WTC11 (cell line): ENCODE data around the gene RPL38. TPM values are rescaled to one million over a fixed set of nuclear protein-coding genes. Genes with fewer than 3 reads are reported as not detected.

Experiments used
- ATAC-seq: fragments of 200-7000 bp; cut with Tn5 transposase; 2 replicates; pipeline ENCODE4 v1.10.0; 2021; ENCODE audit warnings: mild to moderate bottlenecking, moderate library complexity
- CTCF ChIA-PET: fragments of 300-600 bp; sonication (Branson Sonifier 250); formaldehyde crosslinking; loops from one replicate; lab custom pipeline; 2021; ENCODE audit warnings: antibody characterized with exemption; lab: Charles Lee
- POLR2A ChIA-PET: fragments of 350-600 bp; sonication (Branson Sonifier 250); formaldehyde crosslinking; loops from one replicate; lab custom pipeline; 2021; ENCODE audit warnings: antibody characterized with exemption; lab: Charles Lee
- DNase-seq: peaks from one replicate; pipeline ENCODE4 v3.0.0; 2021; ENCODE audit warnings: low spot score
- H3K27ac Mint-ChIP-seq: 2 replicates; pipeline ENCODE4 v1.8.0; 2021; ENCODE audit warnings: mixed read lengths
- H3K27me3 Mint-ChIP-seq: 2 replicates; pipeline ENCODE4 v1.8.0; 2021; ENCODE audit warnings: low read depth, mild to moderate bottlenecking, moderate library complexity, mixed read lengths
- H3K36me3 Mint-ChIP-seq: 2 replicates; pipeline ENCODE4 v1.8.0; 2021; ENCODE audit warnings: mixed read lengths
- H3K4me1 Mint-ChIP-seq: 2 replicates; pipeline ENCODE4 v1.8.0; 2022; ENCODE audit warnings: mixed read lengths
- H3K4me3 Mint-ChIP-seq: 2 replicates; pipeline ENCODE4 v1.8.0; 2021; ENCODE audit warnings: mild to moderate bottlenecking, moderate library complexity, mixed read lengths
- H3K9me3 Mint-ChIP-seq: 2 replicates; pipeline ENCODE4 v1.8.0; 2021; ENCODE audit warnings: mixed read lengths
- ARID4B ChIP-seq: sonication (generic); formaldehyde crosslinking; IDR thresholded peaks from 2 replicates; pipeline ENCODE4 v1.8.0; 2023; ENCODE audit warnings: missing genetic modification reagents, mild to moderate bottlenecking, borderline replicate concordance
- CBFB ChIP-seq: sonication (generic); formaldehyde crosslinking; IDR thresholded peaks from 2 replicates; pipeline ENCODE4 v1.8.1; 2022; ENCODE audit warnings: mild to moderate bottlenecking, low read depth, missing genetic modification reagents
- CTCF ChIP-seq: fragments of 200-600 bp; IDR thresholded peaks from 2 replicates; pipeline ENCODE4 v1.8.0; 2022; ENCODE audit warnings: antibody characterized with exemption
- E2F1 ChIP-seq: sonication (generic); formaldehyde crosslinking; IDR thresholded peaks from 2 replicates; pipeline ENCODE4 v1.8.0; 2022; ENCODE audit warnings: mild to moderate bottlenecking, missing genetic modification reagents
- E2F5 ChIP-seq: sonication (generic); formaldehyde crosslinking; IDR thresholded peaks from 2 replicates; pipeline ENCODE4 v1.8.1; 2022; ENCODE audit warnings: mild to moderate bottlenecking, moderate library complexity, missing genetic modification reagents
- FOXK1 ChIP-seq: sonication (generic); formaldehyde crosslinking; IDR thresholded peaks from 2 replicates; pipeline ENCODE4 v1.8.0; 2022; ENCODE audit warnings: mild to moderate bottlenecking, moderate library complexity, missing genetic modification reagents
- GABPB1 ChIP-seq: sonication (generic); formaldehyde crosslinking; IDR thresholded peaks from 2 replicates; pipeline ENCODE4 v1.8.1; 2023; ENCODE audit warnings: mild to moderate bottlenecking, missing genetic modification reagents
- IRF2 ChIP-seq: sonication (generic); formaldehyde crosslinking; IDR thresholded peaks from 2 replicates; pipeline ENCODE4 v1.8.0; 2022; ENCODE audit warnings: low read depth, missing genetic modification reagents, borderline replicate concordance
- MAX ChIP-seq: sonication (generic); formaldehyde crosslinking; IDR thresholded peaks from 2 replicates; pipeline ENCODE4 v1.8.0; 2022; ENCODE audit warnings: mild to moderate bottlenecking, missing genetic modification reagents
- NFE2L1 ChIP-seq: sonication (generic); formaldehyde crosslinking; IDR thresholded peaks from 2 replicates; pipeline ENCODE4 v1.8.1; 2023; ENCODE audit warnings: missing genetic modification reagents
- ZBTB43 ChIP-seq: sonication (generic); formaldehyde crosslinking; IDR thresholded peaks from 2 replicates; pipeline ENCODE4 v1.8.1; 2023; ENCODE audit warnings: mild to moderate bottlenecking, missing genetic modification reagents
- ZNF121 ChIP-seq: sonication (generic); formaldehyde crosslinking; IDR thresholded peaks from 2 replicates; pipeline ENCODE4 v1.8.0; 2023; ENCODE audit warnings: missing genetic modification reagents
- ZNF219 ChIP-seq: sonication (generic); formaldehyde crosslinking; IDR thresholded peaks from 2 replicates; pipeline ENCODE4 v1.8.0; 2023; ENCODE audit warnings: missing genetic modification reagents, mild to moderate bottlenecking, borderline replicate concordance
- ZNF281 ChIP-seq: sonication (generic); formaldehyde crosslinking; IDR thresholded peaks from 2 replicates; pipeline ENCODE4 v1.8.0; 2023; ENCODE audit warnings: mild to moderate bottlenecking, missing genetic modification reagents
- ZNF396 ChIP-seq: fragments of 250-450 bp; sonication (Bioruptor Pico); IDR thresholded peaks from 2 replicates; pipeline ENCODE4 v1.8.0; 2021; ENCODE audit warnings: mild to moderate bottlenecking, moderate library complexity, borderline replicate concordance
- ZNF416 ChIP-seq: fragments of 250-450 bp; sonication (Bioruptor Pico); IDR thresholded peaks from 2 replicates; pipeline ENCODE4 v1.9.0; 2021; ENCODE audit warnings: mild to moderate bottlenecking, inconsistent platforms
- ZNF423 ChIP-seq: fragments of 250-450 bp; sonication (Bioruptor Pico); IDR thresholded peaks from 2 replicates; pipeline ENCODE4 v2.1.2; 2022; ENCODE audit warnings: mild to moderate bottlenecking, moderate library complexity
- ZNF532 ChIP-seq: fragments of 250-450 bp; sonication (Bioruptor Pico); IDR thresholded peaks from 2 replicates; pipeline ENCODE4 v1.9.0; 2021; ENCODE audit warnings: mild to moderate bottlenecking, borderline replicate concordance
- total RNA-seq: library from RNA; stranded (reverse); gene quantifications from 3 replicates; pipeline ENCODE4 v1.2.3, GENCODE V29; 2021

Gene RPL38
- total RNA-seq, 1 experiment from 2014 or later: 1,170 TPM

GRCh38 chr17:74177018-74177450, 26.4 kb upstream of the RPL38 start (continued):
- TF ChIP-seq ARID4B (CRISPR knock-in tag): no peak
- TF ChIP-seq MAX (CRISPR knock-in tag): no peak
- no peak for TF ChIP-seq ZNF396
- TF ChIP-seq FOXK1 (CRISPR knock-in tag): no peak
- TF ChIP-seq E2F5 (CRISPR knock-in tag): no peak
- no peak for TF ChIP-seq ZNF416 (CRISPR knock-in tag)
- no peak for TF ChIP-seq GABPB1 (CRISPR knock-in tag)

- no peak overlapping the region for H3K27ac Mint-ChIP-seq
- H3K27me3 Mint-ChIP-seq: peaks cover 8% of the 10 kb centered on the region
- no peaks in the 10 kb centered on the region for H3K9me3 Mint-ChIP-seq
- no peak for ATAC-seq
- no peaks in the 10 kb centered on the region for H3K36me3 Mint-ChIP-seq
- ChIA-PET POLR2A (no interaction called here), CTCF (interaction anchor here (1.0 to 6.6 kb wide), 3 partner anchors 20 to 90 kb away, joined by 6 to 48 read pairs (median 37); partner anchors contain the start of gene RPL38)
- H3K4me3 Mint-ChIP-seq: no peak overlapping the region
- H3K4me1 Mint-ChIP-seq: peaks cover 12% of the 10 kb centered on the region; the same call in 1 of the 2 replicates
- DNase-seq: no peak
- no peak for TF ChIP-seq CTCF
- TF ChIP-seq ZNF532 (CRISPR knock-in tag): no peak
- TF ChIP-seq ZBTB43 (CRISPR knock-in tag): no peak
- no peak for TF ChIP-seq GABPB1 (CRISPR knock-in tag)
- TF ChIP-seq IRF2: no peak
- TF ChIP-seq ZNF423 (CRISPR knock-in tag): no peak
- no peak for TF ChIP-seq NFE2L1 (CRISPR knock-in tag)
- no peak for TF ChIP-seq ZNF219
- TF ChIP-seq ZNF281 (CRISPR knock-in tag): no peak
- TF ChIP-seq CBFB (CRISPR knock-in tag): no peak
- no peak for TF ChIP-seq E2F1 (CRISPR knock-in tag)
- no peak for TF ChIP-seq ZNF121
Measured at GRCh38 chr17:74179576-74179975, 23.9 kb upstream of the RPL38 start.
